NCI-H2107 treated with DMSO at 0.1 percent for 48 hours (cell line): ENCODE measurements around the gene DTD2.
"Not testable (repeated sequence)": the region's sequence is repeated elsewhere in the genome, so short reads cannot be mapped to it uniquely, and the experiment has no call there.

Source experiments
- DNase-seq: peaks from one replicate; lab custom pipeline; 2025; ENCODE audit not compliant: unreplicated experiment; lab: John Stamatoyannopoulos, UW

Gene DTD2

DNA sequence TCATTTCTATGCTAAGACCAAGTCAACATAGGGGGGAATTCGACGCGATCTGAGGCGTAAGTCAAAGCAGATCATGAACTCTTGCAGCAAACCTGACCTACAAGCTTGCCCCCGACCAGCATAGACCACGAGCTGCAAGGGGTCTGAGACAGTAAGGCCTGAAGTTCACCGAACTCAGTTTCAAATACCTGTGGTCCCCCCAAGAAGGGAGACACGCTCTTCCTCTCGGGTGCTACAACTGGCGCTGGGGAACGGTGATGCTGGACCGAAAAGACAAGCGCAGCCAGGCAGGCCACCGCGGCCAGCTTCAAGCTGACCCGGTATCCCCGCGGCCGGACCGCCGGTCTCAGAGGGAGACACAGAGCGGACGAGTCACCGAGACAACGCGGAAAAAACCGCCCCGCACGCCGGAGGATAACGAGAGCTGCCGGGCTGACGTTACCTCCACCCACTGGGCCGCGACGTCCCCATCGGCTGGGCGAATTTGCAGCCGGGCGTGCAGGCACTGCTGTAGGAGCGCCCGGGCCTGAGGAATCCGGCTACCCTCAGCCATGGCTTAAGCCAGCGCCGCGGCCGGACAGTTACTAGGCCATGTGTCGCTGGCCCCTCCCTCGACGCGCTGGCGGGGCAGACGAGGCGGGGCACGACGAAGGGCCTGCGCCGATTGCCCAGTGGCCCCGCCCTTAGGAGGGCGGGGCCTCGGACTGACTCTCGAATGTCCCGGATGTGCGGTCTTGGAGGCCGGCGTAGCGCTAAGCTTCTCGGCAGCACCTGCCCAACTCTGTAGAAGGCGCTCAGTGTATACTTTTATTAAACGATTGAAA is at the start of gene DTD2:
DTD2 (minus strand) TSS at position 666 of the 824 bp plus-strand sequence; CDS start at position 553, 113 bp downstream.
- peak; percentile 92 for DNase-seq

DNA sequence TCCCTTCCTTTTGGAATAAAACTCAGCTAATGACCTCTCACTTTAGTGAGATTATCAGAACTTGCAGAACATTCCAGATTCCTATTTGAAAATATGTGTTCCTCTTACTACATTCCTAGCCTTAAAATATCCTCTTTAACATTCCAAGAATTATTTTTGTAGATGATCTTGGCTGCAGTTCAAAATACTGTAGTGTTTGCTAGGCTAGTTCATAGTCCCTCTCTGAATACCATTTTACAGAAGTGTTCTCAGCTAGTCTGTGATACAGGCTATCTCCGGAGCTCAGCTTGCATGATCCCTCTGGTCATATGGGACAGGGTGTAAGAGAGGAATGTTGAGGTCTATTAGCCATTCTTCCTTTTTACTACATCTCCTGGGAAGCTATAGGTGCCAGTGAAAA is 48.1 kb upstream of the DTD2 start:
- DNase-seq: no peak

DNA sequence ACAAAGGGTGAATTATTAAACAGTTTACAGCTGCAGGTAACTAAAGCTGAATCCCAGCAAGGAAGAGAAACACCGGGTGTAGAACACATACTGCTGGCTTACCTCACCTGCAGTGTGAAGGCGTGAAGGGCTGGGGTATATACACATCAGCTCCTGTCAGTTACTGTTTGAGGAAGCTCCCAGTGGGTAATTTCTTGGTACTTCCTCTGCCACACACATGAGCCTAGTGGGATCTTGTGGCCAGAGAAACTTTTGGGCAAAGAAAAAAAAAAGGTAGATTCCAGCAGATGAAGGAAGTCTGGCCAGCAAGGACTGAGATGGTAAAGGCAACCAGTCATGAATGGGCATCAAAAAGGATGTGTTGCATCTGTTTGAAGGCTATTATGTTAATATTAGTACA is 44.6 kb upstream of the DTD2 start:
- no peak for DNase-seq

DNA sequence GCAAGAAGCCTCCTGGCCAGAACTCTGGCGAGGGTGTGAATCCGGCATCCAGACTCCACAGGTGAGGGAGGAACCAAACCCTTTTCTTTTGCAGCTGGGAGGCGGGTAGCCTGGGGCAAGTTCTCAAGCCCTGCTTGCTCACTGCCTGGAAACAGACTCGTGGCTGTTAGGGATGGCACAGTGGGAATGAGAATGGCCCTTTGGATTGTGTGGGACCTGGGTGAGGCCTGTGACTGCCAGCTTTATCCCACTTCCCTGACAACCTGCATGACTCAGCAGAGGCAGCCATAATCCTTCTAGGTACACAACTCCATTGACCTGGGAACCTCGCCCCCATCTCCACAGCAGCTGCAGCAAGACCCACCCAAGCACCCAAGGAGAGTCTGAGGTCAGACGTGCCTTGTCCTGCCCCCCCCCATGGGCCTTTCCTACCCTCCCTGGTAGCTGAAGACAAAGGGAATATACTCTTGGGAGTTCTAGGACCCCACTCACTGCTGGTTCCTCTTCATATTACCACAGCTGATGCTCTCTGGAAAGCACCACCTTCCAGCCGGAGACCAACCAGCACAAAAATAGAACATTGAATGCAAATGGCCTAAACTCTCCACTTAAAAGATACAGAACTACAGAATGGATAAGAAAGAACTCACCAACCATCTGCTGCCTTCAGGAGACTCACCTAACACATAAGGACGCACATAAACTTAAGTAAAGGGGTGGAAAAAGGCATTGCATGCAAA is 35.6 kb upstream of the DTD2 start:
- DNase-seq: no peak

DNA sequence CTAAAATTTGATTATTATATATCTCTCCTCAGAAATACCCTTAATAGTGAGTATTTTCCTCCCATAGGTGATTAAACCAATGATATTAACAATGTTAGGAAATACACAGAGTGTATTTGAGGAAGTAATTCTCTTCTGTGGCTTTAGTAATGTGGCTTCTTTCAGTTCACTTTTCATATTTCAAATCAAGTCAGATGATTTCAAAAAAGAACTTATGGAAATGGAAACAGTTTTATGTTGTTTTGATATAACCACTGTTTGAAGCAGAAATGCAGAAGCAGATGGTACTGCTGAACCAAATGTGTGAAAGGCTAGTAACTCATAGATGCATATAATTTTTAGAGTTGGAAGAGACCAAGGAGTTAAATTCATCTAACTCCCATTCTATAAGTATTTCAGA is 32.4 kb upstream of the DTD2 start:
- no peak for DNase-seq

DNA sequence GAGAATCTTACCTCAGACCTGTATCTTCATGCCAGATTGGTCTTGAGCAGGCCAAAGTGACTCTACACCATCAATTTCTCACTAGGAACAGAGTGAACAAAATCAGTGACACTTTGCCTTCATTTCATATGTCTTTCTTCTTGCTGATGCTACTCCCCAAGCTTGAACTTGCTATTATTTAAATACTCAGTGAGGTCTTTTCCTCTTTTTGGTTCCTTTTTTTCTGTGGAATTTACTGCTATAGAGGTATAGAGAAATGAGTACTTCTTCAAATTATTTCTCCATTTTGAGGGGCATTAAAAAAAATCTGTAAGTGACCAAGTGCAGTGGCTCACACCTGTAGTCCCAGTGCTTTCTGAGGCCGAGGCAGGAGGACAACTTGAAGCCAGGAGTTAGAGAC is 30.6 kb upstream of the DTD2 start, which contains the start of gene GPR33:
GPR33 (minus strand) TSS at position 154 of the 400 bp plus-strand sequence. CDS start 4,074 bp downstream, outside the sequence.
- DNase-seq: no peak

DNA sequence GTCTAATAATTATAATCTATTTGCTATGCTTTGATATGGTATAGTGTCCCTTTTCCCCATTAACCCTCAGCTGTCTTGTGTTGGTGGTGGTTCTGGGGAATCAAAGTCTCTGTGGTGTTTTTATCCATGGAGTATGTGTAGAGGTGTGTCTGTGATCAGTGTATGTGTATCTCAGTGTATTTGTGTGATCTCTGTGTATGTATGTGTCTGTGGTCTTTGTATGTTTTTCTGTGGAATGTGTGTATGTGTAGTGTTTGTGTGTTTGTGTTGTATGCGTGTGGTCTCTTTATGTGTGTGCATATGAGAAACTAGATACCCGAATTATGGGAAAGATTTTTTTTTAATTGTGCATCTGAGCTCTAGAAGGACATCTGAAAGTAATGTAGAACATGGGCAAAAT is 29.5 kb upstream of the DTD2 start:
- DNase-seq: no peak

GRCh38 chr14:31484754-31485153 is 27.4 kb upstream of the DTD2 start:
- no peak for DNase-seq

DNA sequence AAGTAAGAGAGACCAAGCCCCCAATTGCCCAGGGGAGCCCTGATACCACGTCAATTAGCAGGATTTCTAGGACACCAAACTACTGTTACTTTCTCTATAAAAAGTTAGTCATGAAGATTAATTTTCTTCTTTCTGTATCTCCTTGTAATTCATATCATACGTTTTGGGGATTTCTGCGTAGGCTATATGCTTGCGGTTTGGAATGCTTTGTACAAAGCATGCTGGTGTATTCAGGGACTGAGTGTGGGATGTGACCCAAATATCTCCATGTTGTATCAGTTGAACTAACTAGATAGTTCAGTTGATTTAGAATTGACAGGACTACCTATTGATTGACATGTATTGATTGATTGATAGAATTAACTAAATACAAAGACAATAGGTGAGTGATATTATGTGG is 22.9 kb upstream of the DTD2 start:
- DNase-seq: no peak

GRCh38 chr14:31479027-31479426 is 21.7 kb upstream of the DTD2 start:
- DNase-seq: peak; percentile 42

DNA sequence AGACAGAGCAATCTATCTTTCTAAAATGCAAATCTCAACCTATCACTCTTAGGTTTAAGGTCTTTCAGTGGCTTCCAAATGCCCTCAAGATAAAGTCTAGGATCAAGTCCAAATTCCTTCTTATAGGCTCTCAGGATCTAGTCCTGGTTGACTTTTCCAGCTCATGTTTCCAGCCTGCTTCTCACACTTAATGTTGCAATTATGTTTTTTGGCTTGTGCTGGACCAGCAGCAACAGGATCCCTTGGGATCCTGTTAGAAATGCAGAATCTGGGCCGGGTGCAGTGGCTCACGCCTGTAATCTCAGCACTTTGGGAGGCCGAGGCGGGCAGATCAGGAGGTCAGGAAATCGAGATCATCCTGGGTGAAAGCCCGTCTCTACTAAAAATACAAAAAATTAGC is 19.9 kb upstream of the DTD2 start:
- no peak for DNase-seq

DNA sequence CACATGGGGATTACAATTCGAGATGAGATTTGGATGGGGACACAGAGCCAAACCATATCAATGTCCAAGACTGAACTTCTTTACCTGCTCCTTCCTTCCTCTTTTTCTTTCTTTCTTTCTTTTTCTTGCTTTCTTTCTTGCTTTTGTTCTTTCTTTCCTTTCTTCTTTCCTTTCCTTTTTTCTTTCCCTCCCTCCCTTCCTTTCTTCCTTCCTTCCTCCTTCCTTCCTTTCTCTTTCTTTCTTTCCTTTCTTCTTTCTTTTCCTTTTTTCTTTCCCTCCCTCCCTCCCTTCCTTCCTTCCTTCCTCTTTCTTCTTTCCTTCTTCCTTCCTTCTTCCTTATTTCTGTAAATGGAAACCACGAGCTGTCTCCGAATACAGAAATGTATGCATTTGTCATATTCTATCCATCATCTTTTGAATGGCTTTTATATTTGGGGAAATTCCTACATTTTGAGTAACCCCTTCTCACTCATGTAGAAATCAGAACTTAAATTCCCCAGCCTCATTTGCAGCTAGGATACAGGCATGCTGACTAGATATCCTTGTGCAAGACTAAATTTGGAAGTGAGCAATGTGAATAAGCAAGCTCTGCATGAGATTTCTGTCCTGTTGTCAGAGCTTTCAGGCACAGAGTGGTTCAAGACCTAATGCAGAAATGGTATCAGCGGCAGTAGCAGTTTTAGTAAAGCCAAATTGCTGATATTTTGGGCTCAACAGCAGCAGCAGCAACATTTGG is 19.0 kb upstream of the DTD2 start:
- no peak for DNase-seq

DNA sequence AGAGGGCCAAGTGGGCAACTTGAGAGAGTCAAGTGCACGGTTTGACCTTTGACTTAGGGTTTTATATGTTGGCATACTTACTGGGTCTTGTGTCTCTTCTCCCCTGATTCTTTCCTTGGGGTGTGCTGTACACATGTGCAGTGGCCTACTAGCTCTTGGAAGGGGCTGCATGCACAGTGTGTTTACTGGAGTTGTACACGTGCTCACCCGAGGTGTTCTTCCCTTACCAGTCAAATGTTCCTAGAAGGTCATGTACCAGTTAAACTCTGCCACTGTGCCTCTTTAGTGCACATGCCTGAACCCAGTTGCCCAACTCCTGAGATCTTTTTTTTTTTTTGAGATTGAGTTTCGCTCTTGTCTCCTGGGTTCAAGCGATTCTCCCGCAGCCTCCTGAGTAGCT is 9.2 kb upstream of the DTD2 start:
- no peak for DNase-seq

- DNase-seq: no peak
Observed at GRCh38 chr14:31465111-31465510, 7.8 kb upstream of the DTD2 start.

DNA sequence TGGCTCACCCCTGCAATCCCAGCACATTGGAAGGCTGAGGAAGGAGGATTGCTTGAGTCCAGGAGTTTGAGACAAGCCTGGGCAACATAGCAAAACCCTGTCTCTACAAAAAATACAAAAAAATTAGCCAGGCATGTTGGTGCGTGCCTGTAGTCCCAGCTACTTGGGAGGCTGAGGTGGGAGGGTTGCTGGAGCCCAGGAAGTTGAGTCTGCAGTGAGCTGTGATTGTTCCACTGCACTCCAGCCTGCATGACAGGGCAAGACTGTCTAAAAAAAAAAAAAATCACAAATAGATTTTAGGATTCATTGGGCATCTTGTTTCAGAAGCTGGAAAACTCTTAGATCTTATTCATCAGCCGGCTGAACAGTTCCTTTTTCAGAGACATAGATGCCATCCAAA is 5.1 kb upstream of the DTD2 start:
- DNase-seq: not testable (repeated sequence)

DNA sequence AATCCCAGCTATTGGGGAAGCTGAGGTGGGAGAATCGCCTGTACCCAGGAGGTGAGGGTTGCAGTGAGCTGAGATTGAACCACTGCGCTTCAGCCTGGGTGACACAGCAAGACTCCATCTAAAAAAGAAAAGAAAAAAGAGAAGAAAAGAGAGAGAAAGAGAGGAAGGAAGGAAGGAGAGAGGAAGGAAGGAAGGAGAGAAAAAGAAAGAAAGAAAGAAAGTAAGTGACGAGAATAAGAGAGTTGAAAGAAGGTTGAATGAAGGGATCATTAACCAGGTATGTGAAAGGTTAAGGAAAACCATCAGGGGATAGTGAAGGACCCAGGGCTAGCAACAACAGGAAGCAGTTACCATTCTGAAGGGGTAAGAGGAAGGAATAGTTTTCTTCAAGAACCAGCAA is 4.2 kb upstream of the DTD2 start:
- DNase-seq: no peak

GRCh38 chr14:31457665-31458659 is 656 bp upstream of the DTD2 start:
- DNase-seq: peak; percentile 47

DNA sequence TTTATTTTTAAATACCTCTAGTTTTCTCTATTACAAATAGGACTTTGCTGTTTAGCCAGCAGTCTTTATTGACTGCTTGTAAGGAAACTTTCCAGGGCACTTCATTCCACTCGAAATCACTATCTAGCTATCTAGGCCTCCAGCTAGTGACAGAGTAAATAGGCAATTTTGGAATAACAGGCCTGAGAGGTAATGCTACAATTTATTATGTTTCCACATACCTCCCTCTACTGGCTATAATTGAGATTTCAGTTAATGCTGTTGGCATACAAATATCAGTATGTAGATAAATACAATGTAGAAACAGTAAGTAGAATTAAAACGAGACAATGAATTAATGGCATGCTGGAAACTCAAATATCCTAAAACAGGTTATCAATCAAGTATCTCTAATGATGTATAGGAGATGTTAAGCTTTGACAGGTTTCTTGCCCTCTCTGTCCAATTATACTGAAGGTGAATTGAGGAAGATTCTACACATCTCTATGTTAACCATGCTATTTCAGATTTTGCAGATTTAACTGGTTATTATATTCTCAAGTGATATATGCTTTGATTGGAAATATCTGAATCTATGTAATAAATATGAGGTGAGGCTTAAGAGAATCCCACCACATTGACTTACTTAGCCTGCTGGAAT is 7.2 kb downstream of the DTD2 start:
- peak; percentile 51 for DNase-seq

GRCh38 chr14:31449136-31449535 is 8.2 kb downstream of the DTD2 start:
- no peak for DNase-seq

DNA sequence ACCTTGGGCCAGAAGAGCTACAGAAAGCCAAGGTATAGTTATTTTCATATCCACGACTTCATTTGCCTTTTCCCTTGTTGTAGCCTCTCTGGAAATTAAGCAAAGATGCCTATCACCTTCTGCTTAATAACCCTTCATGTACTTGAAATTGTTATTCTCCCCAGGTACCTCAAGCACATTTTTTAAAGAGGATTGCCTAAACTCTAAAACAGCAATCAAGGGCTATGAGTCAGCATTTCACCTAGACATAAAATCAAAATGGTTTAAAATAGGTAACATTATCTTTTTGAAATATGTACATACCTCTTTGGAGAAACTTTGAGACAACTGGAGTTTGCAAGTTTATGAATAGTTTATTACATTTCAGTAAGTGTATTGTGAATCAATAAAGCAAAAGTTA is 11.6 kb downstream of the DTD2 start:
- DNase-seq: no peak
